SK-N-SH (cell line): Measurements from ENCODE around the gene DCLK1. TPM values are rescaled to one million over a fixed set of nuclear protein-coding genes. Genes with fewer than 3 reads are reported as not detected.

Source experiments
- CTCF ChIA-PET: fragments of 300-600, 350-600 bp; formaldehyde crosslinking; extraction: SDS; loops from one replicate; lab custom pipeline; 2021; lab: Yijun Ruan, JAX
- POLR2A ChIA-PET: fragments of 350-600 bp; sonication (Branson Sonifier 250); formaldehyde crosslinking; extraction: SDS; loops from one replicate; lab custom pipeline; 2020; ENCODE audit warnings: antibody characterized with exemption, inconsistent platforms; lab: Yijun Ruan, JAX
- DNase-seq: peaks from one replicate; pipeline ENCODE4 v3.0.0; 2012
- H2AFZ ChIP-seq: fragments of 200-600 bp; sonication (generic); 2 replicates; pipeline ENCODE4 v1.8.1; 2016; ENCODE audit warnings: antibody characterized with exemption, mild to moderate bottlenecking, low read depth
- H3F3A ChIP-seq: fragments of 200-600 bp; sonication (generic); replicated peaks from 2 replicates; pipeline ENCODE3; 2016; ENCODE audit warnings: antibody characterized with exemption, mild to moderate bottlenecking; ENCODE audit not compliant: insufficient read depth
- H3K27ac ChIP-seq, 2 experiments: fragments of 200-500 bp in 1 of 2; fragments of 200-600 bp in 1 of 2; sonication (Bioruptor generic) in 1 of 2; sonication (generic), shearing (Covaris generic) in 1 of 2; 2 replicates each; pipeline versions ENCODE4 v1.5.1 to v1.6.1; 2014 to 2016; ENCODE audit warnings: low read depth in 2 of 2, inconsistent platforms in 1 of 2, low read length in 1 of 2, mild to moderate bottlenecking in 1 of 2, mixed read lengths in 1 of 2
- H3K27me3 ChIP-seq: fragments of 200-600 bp; sonication (generic), shearing (Covaris generic); 2 replicates; pipeline ENCODE4 v1.6.1; 2016; ENCODE audit warnings: mixed run types; ENCODE audit not compliant: insufficient read depth
- H3K36me3 ChIP-seq, 2 experiments: fragments of 200-500 bp in 1 of 2; fragments of 200-600 bp in 1 of 2; sonication (Bioruptor generic) in 1 of 2; sonication (generic) in 1 of 2; replicated peaks in 1 of 2; 2 replicates each; pipeline versions ENCODE3 to v1.5.1; 2014 to 2016; ENCODE audit warnings: low read length in 1 of 2, mild to moderate bottlenecking in 1 of 2; ENCODE audit not compliant: insufficient read depth in 2 of 2, control insufficient read depth in 1 of 2
- H3K4me1 ChIP-seq, 2 experiments: fragments of 200-500 bp in 1 of 2; fragments of 200-600 bp in 1 of 2; sonication (Bioruptor generic) in 1 of 2; sonication (generic), shearing (Covaris generic) in 1 of 2; 2 replicates each; pipeline versions ENCODE4 v1.5.1 to v1.6.1; 2014 to 2016; ENCODE audit warnings: low read depth in 1 of 2, low read length in 1 of 2, mixed run types in 1 of 2; ENCODE audit not compliant: insufficient read depth in 2 of 2, control insufficient read depth in 1 of 2
- H3K4me2 ChIP-seq: fragments of 200-600 bp; sonication (generic), shearing (Covaris generic); 2 replicates; pipeline ENCODE4 v1.6.1; 2017; ENCODE audit warnings: mixed run types
- H3K4me3 ChIP-seq, 2 experiments: fragments of 200-500 bp in 1 of 2; fragments of 200-600 bp in 1 of 2; sonication (Bioruptor generic) in 1 of 2; sonication (generic), shearing (Covaris generic) in 1 of 2; 2 replicates each; pipeline versions ENCODE4 v1.5.1 to v1.8.1; 2014 to 2016; ENCODE audit warnings: low read depth in 2 of 2, inconsistent platforms in 1 of 2, low read length in 1 of 2, mild to moderate bottlenecking in 1 of 2, mixed read lengths in 1 of 2, moderate library complexity in 1 of 2
- H3K79me2 ChIP-seq: fragments of 200-600 bp; sonication (generic); 2 replicates; pipeline ENCODE4 v1.8.1; 2017; ENCODE audit warnings: mild to moderate bottlenecking; ENCODE audit not compliant: insufficient read depth
- H3K9ac ChIP-seq: fragments of 200-600 bp; sonication (generic); 2 replicates; pipeline ENCODE4 v1.6.1; 2017; ENCODE audit warnings: mixed run types
- H3K9me2 ChIP-seq: fragments of 200-600 bp; sonication (generic); 2 replicates; pipeline ENCODE4 v1.6.1; 2017; ENCODE audit warnings: mixed run types
- H3K9me3 ChIP-seq: fragments of 200-600 bp; sonication (generic); 2 replicates; pipeline ENCODE4 v1.6.1; 2017; ENCODE audit warnings: mixed run types, mild to moderate bottlenecking, moderate library complexity
- H4K20me1 ChIP-seq: fragments of 200-600 bp; sonication (generic); 2 replicates; pipeline ENCODE4 v1.6.1; 2017; ENCODE audit warnings: mild to moderate bottlenecking, mixed run types; ENCODE audit not compliant: insufficient read depth
- CTCF ChIP-seq: fragments of 200-600 bp; sonication (generic); IDR thresholded peaks from 2 replicates; pipeline ENCODE4 v1.6.1; 2017; ENCODE audit warnings: antibody characterized with exemption, mild to moderate bottlenecking, moderate library complexity
- FOSL2 ChIP-seq: IDR thresholded peaks from 2 replicates; pipeline ENCODE4 v1.4.0; 2012; ENCODE audit warnings: low read depth, mild to moderate bottlenecking, moderate library complexity, borderline replicate concordance
- FOXM1 ChIP-seq: IDR thresholded peaks from 2 replicates; pipeline ENCODE4 v1.4.0; 2012; ENCODE audit warnings: low read depth, mild to moderate bottlenecking
- GATA2 ChIP-seq: sonication (generic); formaldehyde crosslinking; IDR thresholded peaks from 2 replicates; pipeline ENCODE4 v1.5.0; 2020; ENCODE audit warnings: mild to moderate bottlenecking, missing genetic modification reagents
- MEF2A ChIP-seq: IDR thresholded peaks from 2 replicates; pipeline ENCODE4 v1.4.0; 2012; ENCODE audit warnings: low read depth, borderline replicate concordance
- MXI1 ChIP-seq: IDR thresholded peaks from 2 replicates; pipeline ENCODE4 v1.6.1; 2012; ENCODE audit warnings: mild to moderate bottlenecking, low read depth, low read length, improper control_type of control experiment
- NRF1 ChIP-seq: IDR thresholded peaks from 2 replicates; pipeline ENCODE4 v1.6.1; 2012; ENCODE audit warnings: low read depth, mild to moderate bottlenecking, low read length
- RAD21 ChIP-seq: IDR thresholded peaks from 2 replicates; pipeline ENCODE4 v1.6.1; 2012; ENCODE audit warnings: mild to moderate bottlenecking, low read length
- RFX5 ChIP-seq: IDR thresholded peaks from 2 replicates; pipeline ENCODE4 v1.6.1; 2012; ENCODE audit warnings: mild to moderate bottlenecking, improper control_type of control experiment, low read length
- SIN3A ChIP-seq: IDR thresholded peaks from 2 replicates; pipeline ENCODE4 v1.6.1; 2012; ENCODE audit warnings: low read depth, mild to moderate bottlenecking, low read length, moderate library complexity, borderline replicate concordance
- SMC3 ChIP-seq: IDR thresholded peaks from 2 replicates; pipeline ENCODE4 v1.6.1; 2012; ENCODE audit warnings: low read depth, low read length, improper control_type of control experiment
- TAF1 ChIP-seq: IDR thresholded peaks from 2 replicates; pipeline ENCODE4 v1.6.1; 2012; ENCODE audit warnings: low read depth, mild to moderate bottlenecking, low read length, moderate library complexity, borderline replicate concordance
- TCF12 ChIP-seq: IDR thresholded peaks from 2 replicates; pipeline ENCODE4 v1.4.0; 2012
- YY1 ChIP-seq: IDR thresholded peaks from 2 replicates; pipeline ENCODE4 v1.4.0; 2012; ENCODE audit warnings: low read depth, mild to moderate bottlenecking
- WGBS: methylation state at CpG from one replicate; pipeline ENCODE4 v1.1.6; 2017; ENCODE audit warnings: low lambda C conversion rate; 5-methylcytosine and 5-hydroxymethylcytosine counted together
- polyA plus RNA-seq, 3 experiments: library from polyadenylated mRNA; depleted of rRNA; stranded (reverse); fragments of >200 nt; gene quantifications; 2 replicates each; pipeline ENCODE4 v1.2.3, GENCODE V29; 2012
- TF ChIP-seq, protein P1 (sequence below): fragments of 150-350 bp; IDR thresholded peaks from 2 replicates; pipeline ENCODE4 v1.6.1; 2017; ENCODE audit warnings: antibody characterized with exemption, low read length, low read depth, borderline replicate concordance
- TF ChIP-seq, protein P2 (sequence below): IDR thresholded peaks from 2 replicates; pipeline ENCODE4 v1.4.0; 2012; ENCODE audit warnings: low read depth
- TF ChIP-seq, protein P3 (sequence below): fragments of 150-350 bp; IDR thresholded peaks from 2 replicates; pipeline ENCODE4 v1.6.1; 2016; ENCODE audit warnings: mild to moderate bottlenecking, low read depth, low read length
- TF ChIP-seq, protein P4 (sequence below): IDR thresholded peaks from 2 replicates; pipeline ENCODE4 v1.4.0; 2012; ENCODE audit warnings: low read depth, borderline replicate concordance
- TF ChIP-seq, protein P5 (sequence below): IDR thresholded peaks from 2 replicates; pipeline ENCODE4 v1.4.0; 2012; ENCODE audit warnings: low read depth, borderline replicate concordance

Gene DCLK1
- polyA plus RNA-seq, 1 of the 3 experiments (the other 2 are of a cell fraction), result 1.1 TPM

DNA sequence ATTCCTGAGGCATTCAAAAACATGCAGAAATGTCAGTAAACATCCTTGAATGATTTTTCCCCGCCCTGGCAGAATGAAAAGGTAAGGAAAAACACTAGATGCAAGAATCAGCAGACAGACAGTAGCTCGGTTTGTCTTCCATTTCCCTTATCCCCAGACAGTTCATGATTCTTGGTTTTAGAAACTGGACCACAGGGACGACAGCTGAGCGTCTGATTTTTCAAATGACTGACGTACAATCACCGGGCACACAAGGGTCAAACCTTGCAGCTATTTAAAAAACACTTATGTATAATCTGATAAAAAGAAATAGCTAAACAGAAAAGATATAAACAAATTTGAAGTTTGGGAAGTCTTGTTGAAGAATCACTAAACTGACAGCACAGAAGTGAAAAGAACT lies 47.1 kb downstream of the DCLK1 start:
- TF ChIP-seq, protein P1, sequence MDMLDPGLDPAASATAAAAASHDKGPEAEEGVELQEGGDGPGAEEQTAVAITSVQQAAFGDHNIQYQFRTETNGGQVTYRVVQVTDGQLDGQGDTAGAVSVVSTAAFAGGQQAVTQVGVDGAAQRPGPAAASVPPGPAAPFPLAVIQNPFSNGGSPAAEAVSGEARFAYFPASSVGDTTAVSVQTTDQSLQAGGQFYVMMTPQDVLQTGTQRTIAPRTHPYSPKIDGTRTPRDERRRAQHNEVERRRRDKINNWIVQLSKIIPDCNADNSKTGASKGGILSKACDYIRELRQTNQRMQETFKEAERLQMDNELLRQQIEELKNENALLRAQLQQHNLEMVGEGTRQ, result no peak
- TF ChIP-seq MXI1 (no peak), NRF1 (no peak), RAD21 (no peak)
- no peak for DNase-seq
- H3K27ac ChIP-seq, result no peak overlapping the region
- no peaks in the 10 kb centered on the region for H3K9me3 ChIP-seq
- ChIA-PET POLR2A (no interaction called here), CTCF (interaction anchor here (1.3 to 2.3 kb wide), 2 partner anchors 13 to 19 kb away, joined by 3 to 6 read pairs; no protein-coding TSS in a partner anchor)
- no peak overlapping the region for H3K4me3 ChIP-seq
- H3K79me2 ChIP-seq, result no peaks in the 10 kb centered on the region
- no peaks in the 10 kb centered on the region for H3F3A ChIP-seq
- no peaks in the 10 kb centered on the region for H4K20me1 ChIP-seq
- H3K4me2 ChIP-seq, result no peak overlapping the region
- H2AFZ ChIP-seq, result no peak overlapping the region
- no peaks in the 10 kb centered on the region for H3K9me2 ChIP-seq
- WGBS, result 80% methylated on average over 6 of the region's 6 CpGs
- peaks cover 0 to 6% of the 10 kb centered on the region in 2 experiments; a peak in 1 of 4 replicates for H3K4me1 ChIP-seq
- H3K9ac ChIP-seq, result no peak overlapping the region
- H3K36me3 ChIP-seq, result no peaks in the 10 kb centered on the region
- no peaks in the 10 kb centered on the region for H3K27me3 ChIP-seq

- CTCF ChIA-PET, result interaction anchor here (1.0 kb wide), 1 partner anchor 31 kb away, joined by 3 read pairs; no protein-coding TSS in a partner anchor
- POLR2A ChIA-PET, result no interaction called here
- H3K4me3 ChIP-seq, result no peak overlapping the region
- H3F3A ChIP-seq, result no peaks in the 10 kb centered on the region
- DNase-seq, result no peak
- TF ChIP-seq, protein P2, sequence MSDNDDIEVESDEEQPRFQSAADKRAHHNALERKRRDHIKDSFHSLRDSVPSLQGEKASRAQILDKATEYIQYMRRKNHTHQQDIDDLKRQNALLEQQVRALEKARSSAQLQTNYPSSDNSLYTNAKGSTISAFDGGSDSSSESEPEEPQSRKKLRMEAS, result no peak
- TF ChIP-seq, protein P1, result no peak
- TF ChIP-seq RAD21 (no peak), CTCF (no peak), SIN3A (no peak), GATA2 (CRISPR knock-in tag) (no peak), FOXM1 (no peak), SMC3 (no peak), YY1 (no peak), TCF12 (no peak), RFX5 (no peak), FOSL2 (no peak), MEF2A (no peak), TAF1 (no peak)
- TF ChIP-seq, protein P3, sequence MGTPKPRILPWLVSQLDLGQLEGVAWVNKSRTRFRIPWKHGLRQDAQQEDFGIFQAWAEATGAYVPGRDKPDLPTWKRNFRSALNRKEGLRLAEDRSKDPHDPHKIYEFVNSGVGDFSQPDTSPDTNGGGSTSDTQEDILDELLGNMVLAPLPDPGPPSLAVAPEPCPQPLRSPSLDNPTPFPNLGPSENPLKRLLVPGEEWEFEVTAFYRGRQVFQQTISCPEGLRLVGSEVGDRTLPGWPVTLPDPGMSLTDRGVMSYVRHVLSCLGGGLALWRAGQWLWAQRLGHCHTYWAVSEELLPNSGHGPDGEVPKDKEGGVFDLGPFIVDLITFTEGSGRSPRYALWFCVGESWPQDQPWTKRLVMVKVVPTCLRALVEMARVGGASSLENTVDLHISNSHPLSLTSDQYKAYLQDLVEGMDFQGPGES, result no peak
- TF ChIP-seq, protein P4, sequence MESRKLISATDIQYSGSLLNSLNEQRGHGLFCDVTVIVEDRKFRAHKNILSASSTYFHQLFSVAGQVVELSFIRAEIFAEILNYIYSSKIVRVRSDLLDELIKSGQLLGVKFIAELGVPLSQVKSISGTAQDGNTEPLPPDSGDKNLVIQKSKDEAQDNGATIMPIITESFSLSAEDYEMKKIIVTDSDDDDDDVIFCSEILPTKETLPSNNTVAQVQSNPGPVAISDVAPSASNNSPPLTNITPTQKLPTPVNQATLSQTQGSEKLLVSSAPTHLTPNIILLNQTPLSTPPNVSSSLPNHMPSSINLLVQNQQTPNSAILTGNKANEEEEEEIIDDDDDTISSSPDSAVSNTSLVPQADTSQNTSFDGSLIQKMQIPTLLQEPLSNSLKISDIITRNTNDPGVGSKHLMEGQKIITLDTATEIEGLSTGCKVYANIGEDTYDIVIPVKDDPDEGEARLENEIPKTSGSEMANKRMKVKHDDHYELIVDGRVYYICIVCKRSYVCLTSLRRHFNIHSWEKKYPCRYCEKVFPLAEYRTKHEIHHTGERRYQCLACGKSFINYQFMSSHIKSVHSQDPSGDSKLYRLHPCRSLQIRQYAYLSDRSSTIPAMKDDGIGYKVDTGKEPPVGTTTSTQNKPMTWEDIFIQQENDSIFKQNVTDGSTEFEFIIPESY, result no peak
- TF ChIP-seq, protein P5, sequence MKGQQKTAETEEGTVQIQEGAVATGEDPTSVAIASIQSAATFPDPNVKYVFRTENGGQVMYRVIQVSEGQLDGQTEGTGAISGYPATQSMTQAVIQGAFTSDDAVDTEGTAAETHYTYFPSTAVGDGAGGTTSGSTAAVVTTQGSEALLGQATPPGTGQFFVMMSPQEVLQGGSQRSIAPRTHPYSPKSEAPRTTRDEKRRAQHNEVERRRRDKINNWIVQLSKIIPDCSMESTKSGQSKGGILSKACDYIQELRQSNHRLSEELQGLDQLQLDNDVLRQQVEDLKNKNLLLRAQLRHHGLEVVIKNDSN, result no peak
- H3K27ac ChIP-seq, result no peak overlapping the region
- H3K9me3 ChIP-seq, result no peaks in the 10 kb centered on the region
- no peaks in the 10 kb centered on the region for H3K27me3 ChIP-seq
- H3K79me2 ChIP-seq, result no peaks in the 10 kb centered on the region
- H3K4me1 ChIP-seq, result peaks cover 0 to 6% of the 10 kb centered on the region in 2 experiments; a peak in 1 of 4 replicates
- H3K36me3 ChIP-seq, result no peaks in the 10 kb centered on the region
- no peak overlapping the region for H3K4me2 ChIP-seq
- H2AFZ ChIP-seq, result no peak overlapping the region
- H4K20me1 ChIP-seq, result no peaks in the 10 kb centered on the region
- H3K9me2 ChIP-seq, result no peaks in the 10 kb centered on the region
- H3K9ac ChIP-seq, result no peak overlapping the region
- WGBS, result 56% methylated on average over 2 of the region's 2 CpGs
These were observed 48.4 kb downstream of the DCLK1 start for GRCh38 chr13:36082806-36083205.
